ENCODE measurements around the gene NHERF1.

- TF ChIP-seq POLR2A (IDR thresholded peaks at IDR 0.05) (no peak), CTCF (IDR thresholded peaks at IDR 0.05) (no peak)
Measured at GRCh38 chr17:74752822-74753401, 4.5 kb downstream of the NHERF1 start.

All from right lobe of liver (tissue), 4 donors.